ENCODE results near the gene RACK1. TPM values are rescaled to one million over a fixed set of nuclear protein-coding genes. Genes with fewer than 3 reads are reported as not detected.
A peak's percentile ranks its signal among the peaks of the same experiment; 100 is the strongest.

The RACK1 gene
- total RNA-seq, 1 donor from 2014 or later: 4,909 TPM

- Histone ChIP-seq H3K27me3 (ENCODE audit: control insufficient read depth, insufficient read depth, low read length) (no peaks in the 10 kb centered on the region), H3K4me3 (ENCODE audit: low read depth, low read length) (peak overlapping the region; percentile 81), H3K36me3 (ENCODE audit: control insufficient read depth, insufficient read depth, low read length) (no peaks in the 10 kb centered on the region)
- TF ChIP-seq CTCF (IDR thresholded peaks at IDR 0.05; ENCODE audit: insufficient read depth, low read length, poor library complexity, severe bottlenecking): no peak
- no peak for DNase-seq (ENCODE audit: low read depth)
These were observed 52.0 kb downstream of the RACK1 start for GRCh38 chr5:181191526-181192336.

- H3K27me3 ChIP-seq (ENCODE audit: control insufficient read depth, insufficient read depth, low read length): no peaks in the 10 kb centered on the region
- no peaks in the 10 kb centered on the region for H3K36me3 ChIP-seq (ENCODE audit: control insufficient read depth, insufficient read depth, low read length)
- DNase-seq (ENCODE audit: low read depth): no peak
- TF ChIP-seq CTCF (IDR thresholded peaks at IDR 0.05; ENCODE audit: insufficient read depth, low read length, poor library complexity, severe bottlenecking): peak; percentile 37
- H3K4me3 ChIP-seq (ENCODE audit: low read depth, low read length): peak overlapping the region; percentile 71
These were observed 52.8 kb downstream of the RACK1 start for GRCh38 chr5:181190711-181191525.

- no peaks in the 10 kb centered on the region for H3K36me3 ChIP-seq (ENCODE audit: control insufficient read depth, insufficient read depth, low read length)
- TF ChIP-seq CTCF (IDR thresholded peaks at IDR 0.05; ENCODE audit: insufficient read depth, low read length, poor library complexity, severe bottlenecking): no peak
- peak overlapping the region; percentile 71 for H3K4me3 ChIP-seq (ENCODE audit: low read depth, low read length)
- no peaks in the 10 kb centered on the region for H3K27me3 ChIP-seq (ENCODE audit: control insufficient read depth, insufficient read depth, low read length)
- DNase-seq (ENCODE audit: low read depth): no peak
These were observed 53.6 kb downstream of the RACK1 start for GRCh38 chr5:181189962-181190710.

GRCh38 chr5:181189363-181189961 is 54.2 kb downstream of the RACK1 start:
- TF ChIP-seq CTCF (IDR thresholded peaks at IDR 0.05; ENCODE audit: insufficient read depth, low read length, poor library complexity, severe bottlenecking): no peak
- no peak for DNase-seq (ENCODE audit: low read depth)

DNA sequence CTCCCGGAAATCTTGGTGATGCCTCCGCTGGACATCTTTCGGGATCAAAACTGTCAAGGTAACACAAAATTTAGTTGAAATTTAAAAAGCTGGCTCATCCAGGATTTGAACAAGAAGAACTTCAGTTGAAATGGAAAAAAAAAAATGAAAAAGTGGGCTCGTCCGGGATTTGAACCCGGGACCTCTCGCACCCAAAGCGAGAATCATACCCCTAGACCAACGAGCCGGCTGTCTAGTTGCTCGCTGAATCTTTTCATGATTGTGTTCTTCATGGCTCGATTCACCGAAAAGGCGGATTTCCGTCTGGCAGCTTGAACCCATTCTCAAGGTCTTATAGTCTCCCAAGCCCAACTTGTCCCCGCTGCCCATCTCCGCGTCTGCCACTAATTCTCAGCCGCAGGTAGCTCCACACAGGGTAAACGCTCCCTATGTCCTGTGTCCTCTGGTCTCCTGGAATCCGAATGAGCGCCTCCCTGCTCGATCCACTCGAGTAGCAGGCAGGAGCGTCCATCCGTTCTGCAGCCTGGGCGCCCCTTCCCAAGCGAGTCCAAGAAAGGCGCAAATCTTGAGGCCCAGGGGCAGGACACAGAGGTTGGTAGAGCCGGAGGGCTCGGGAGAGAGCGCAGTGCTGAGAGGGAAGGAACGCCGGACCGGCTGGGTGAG is 54.9 kb downstream of the RACK1 start:
- TF ChIP-seq CTCF (IDR thresholded peaks at IDR 0.05; ENCODE audit: insufficient read depth, low read length, poor library complexity, severe bottlenecking): no peak
- Histone ChIP-seq H3K4me3 (ENCODE audit: low read depth, low read length) (peak overlapping the region; percentile 71), H3K27me3 (ENCODE audit: control insufficient read depth, insufficient read depth, low read length) (no peaks in the 10 kb centered on the region), H3K36me3 (ENCODE audit: control insufficient read depth, insufficient read depth, low read length) (no peaks in the 10 kb centered on the region)
- no peak for DNase-seq (ENCODE audit: low read depth)

More at GRCh38 chr5:181189363-181189961, 54.2 kb downstream of the RACK1 start:
- Histone ChIP-seq H3K4me3 (ENCODE audit: low read depth, low read length) (peak overlapping the region; percentile 71), H3K36me3 (ENCODE audit: control insufficient read depth, insufficient read depth, low read length) (no peaks in the 10 kb centered on the region), H3K27me3 (ENCODE audit: control insufficient read depth, insufficient read depth, low read length) (no peaks in the 10 kb centered on the region)

Data from kidney epithelial cell (primary cell).